A549 (cell line): ENCODE data around the gene CCDC74B. TPM values are rescaled to one million over a fixed set of nuclear protein-coding genes. Genes with fewer than 3 reads are reported as not detected.
"Not testable (repeated sequence)": the region's sequence is repeated elsewhere in the genome, so short reads cannot be mapped to it uniquely, and the experiment has no call there.

Experiments used
- ATAC-seq, 2 experiments: fragments of 200-7000 bp in 1 of 2; fragments of >200 bp in 1 of 2; cut with Nextera tagmentation in 1 of 2; cut with Tn5 transposase in 1 of 2; 3 replicates each; pipeline versions ENCODE4 v1.8.0 to v1.9.1; 2018 to 2020; ENCODE audit warnings: mild to moderate bottlenecking in 1 of 2, moderate library complexity in 1 of 2
- CTCF ChIA-PET: fragments of 300-600 bp; sonication (Branson Sonifier 250); formaldehyde crosslinking; extraction: SDS; loops from one replicate; lab custom pipeline; 2021; ENCODE audit warnings: antibody characterized with exemption, inconsistent platforms; lab: Yijun Ruan, JAX
- POLR2A ChIA-PET: fragments of 350-600 bp; formaldehyde crosslinking; extraction: SDS; loops from one replicate; lab custom pipeline; 2021; ENCODE audit warnings: antibody characterized with exemption, inconsistent platforms; lab: Yijun Ruan, JAX
- DNase-seq, 2 experiments: peaks; one replicate each; pipeline versions ENCODE4 v3.0.0 to v3.0.0-alpha.2; 2011 to 2016; ENCODE audit warnings: low read depth in 1 of 2, low spot score in 1 of 2
- FAIRE-seq: peaks from 2 replicates; lab custom pipeline; 2011; peaks lifted over from hg19 to GRCh38; lab: Jason Lieb, UNC
- H3K27ac ChIP-seq, 2 experiments: fragments of >200 bp; sonication (Bioruptor Twin); formaldehyde crosslinking; 3 replicates each; pipeline ENCODE4 v1.5.1; 2016 to 2017
- H3K4me1 ChIP-seq: fragments of >200 bp; sonication (Bioruptor Twin); formaldehyde crosslinking; 3 replicates; pipeline ENCODE4 v1.6.1; 2016
- H3K4me2 ChIP-seq: fragments of >200 bp; sonication (Bioruptor Twin); formaldehyde crosslinking; 3 replicates; pipeline ENCODE4 v1.6.1; 2016
- H3K4me3 ChIP-seq: fragments of >200 bp; sonication (Bioruptor Twin); formaldehyde crosslinking; 3 replicates; pipeline ENCODE4 v1.5.1; 2016
- H3K9me3 ChIP-seq: fragments of >200 bp; sonication (Bioruptor Twin); formaldehyde crosslinking; 3 replicates; pipeline ENCODE4 v1.6.1; 2016
- WGBS: methylation state at CpG from one replicate; pipeline ENCODE4 v1.1.6; 2017; ENCODE audit errors: missing lambda C conversion rate; 5-methylcytosine and 5-hydroxymethylcytosine counted together
- polyA plus RNA-seq, 4 experiments: library from polyadenylated mRNA; depleted of rRNA in 3 of 4; stranded (reverse); fragments of >200 nt; fragmentation: RNase III in 1 of 4; extraction: RNeasy Plus Mini Kit Qiagen cat#74134 plus additional on column Dnase treatment in 1 of 4; gene quantifications; 2 replicates in 3 of 4; 3 replicates in 1 of 4; pipeline ENCODE4 v1.2.3, GENCODE V29; 2011 to 2017

The CCDC74B gene
- polyA plus RNA-seq, 2 of the 4 experiments (the other 2 are of a cell fraction), result 5.2 to 5.4 TPM

GRCh38 chr2:130142396-130143265 is 2.3 kb downstream of the CCDC74B start:
- CTCF ChIA-PET, H3K4me2 ChIP-seq, H3K27ac ChIP-seq, DNase-seq, H3K4me3 ChIP-seq, H3K4me1 ChIP-seq, FAIRE-seq, POLR2A ChIA-PET, ATAC-seq, H3K9me3 ChIP-seq: not testable (repeated sequence)
- 88% methylated on average over 6 of the region's 13 CpGs for WGBS

DNA sequence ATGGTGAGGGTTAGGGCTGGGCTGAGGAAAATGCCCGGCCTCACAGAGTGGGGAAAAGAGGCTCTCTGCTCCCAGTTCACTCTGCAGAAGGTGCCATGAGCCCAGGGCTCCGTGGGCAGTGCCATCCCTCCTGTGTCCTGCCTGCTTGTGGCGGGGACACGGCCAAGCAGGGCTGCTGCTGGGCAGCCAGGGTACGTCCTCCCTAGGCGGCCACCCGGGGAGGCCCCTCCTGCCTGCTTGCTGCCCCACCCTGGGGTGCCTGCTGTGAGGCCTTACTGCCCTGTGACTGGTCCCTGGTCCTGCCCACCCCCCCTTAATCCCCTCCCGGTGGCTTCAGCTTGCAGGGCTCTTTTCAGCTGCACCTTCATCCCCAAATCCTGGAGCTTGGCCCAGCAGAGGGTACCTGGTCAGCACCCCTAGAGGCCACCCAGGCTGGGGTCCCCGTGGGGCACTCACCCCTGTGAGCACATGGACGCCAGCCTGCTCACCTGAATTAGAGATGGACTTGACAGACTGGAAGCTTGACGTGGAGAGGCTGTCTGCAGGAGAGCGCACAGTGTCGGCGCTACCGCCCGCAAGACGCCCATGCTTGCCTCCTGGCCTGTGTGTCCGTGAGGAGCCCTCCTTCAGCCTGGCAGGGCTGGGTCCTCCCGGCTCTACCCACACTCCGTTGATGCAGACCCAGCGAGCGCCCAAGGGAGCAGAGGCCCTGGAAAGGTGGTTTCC is 3.1 kb downstream of the CCDC74B start:
- H3K27ac ChIP-seq, H3K4me3 ChIP-seq, ATAC-seq, DNase-seq, H3K4me2 ChIP-seq, H3K4me1 ChIP-seq, FAIRE-seq, CTCF ChIA-PET, H3K9me3 ChIP-seq, POLR2A ChIA-PET: not testable (repeated sequence)
- WGBS, result 45% methylated on average over 2 of the region's 22 CpGs

DNA sequence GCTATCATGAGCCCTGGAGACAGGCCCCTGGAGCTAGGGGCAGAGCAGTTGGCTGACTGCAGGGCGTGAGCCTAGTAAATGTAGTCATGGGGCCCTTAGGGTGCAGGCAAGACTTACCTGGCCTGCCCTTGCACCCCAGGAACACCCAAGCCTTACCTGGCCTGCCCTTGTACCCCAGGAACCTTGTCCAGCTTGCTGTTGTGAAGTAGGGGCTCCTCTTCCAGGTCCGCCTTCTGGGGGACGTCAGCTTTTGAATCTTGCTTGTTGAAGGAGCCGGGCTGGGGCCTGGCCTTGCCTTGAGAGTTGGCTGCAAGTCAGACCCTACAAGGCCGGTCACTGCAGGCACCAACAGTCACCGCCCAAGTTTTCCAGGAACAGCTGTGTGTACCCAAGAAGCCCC is 3.9 kb downstream of the CCDC74B start:
- H3K9me3 ChIP-seq, H3K4me1 ChIP-seq, H3K27ac ChIP-seq, DNase-seq, CTCF ChIA-PET, H3K4me2 ChIP-seq, FAIRE-seq, POLR2A ChIA-PET, H3K4me3 ChIP-seq, ATAC-seq: not testable (repeated sequence)
- WGBS, result 83% methylated on average over 2 of the region's 6 CpGs

GRCh38 chr2:130140516-130140915 is 4.4 kb downstream of the CCDC74B start:
- H3K4me3 ChIP-seq, H3K4me2 ChIP-seq, ATAC-seq, H3K9me3 ChIP-seq, H3K27ac ChIP-seq, POLR2A ChIA-PET, CTCF ChIA-PET, DNase-seq, FAIRE-seq, H3K4me1 ChIP-seq: not testable (repeated sequence)
- WGBS, result no CpG with 5 or more reads among the region's 7 CpGs

GRCh38 chr2:130139331-130140280 is 5.3 kb downstream of the CCDC74B start:
- CTCF ChIA-PET, ATAC-seq, POLR2A ChIA-PET, H3K4me3 ChIP-seq, H3K9me3 ChIP-seq, DNase-seq, H3K27ac ChIP-seq, FAIRE-seq, H3K4me2 ChIP-seq, H3K4me1 ChIP-seq: not testable (repeated sequence)
- WGBS, result 89% methylated on average over 22 of the region's 30 CpGs

DNA sequence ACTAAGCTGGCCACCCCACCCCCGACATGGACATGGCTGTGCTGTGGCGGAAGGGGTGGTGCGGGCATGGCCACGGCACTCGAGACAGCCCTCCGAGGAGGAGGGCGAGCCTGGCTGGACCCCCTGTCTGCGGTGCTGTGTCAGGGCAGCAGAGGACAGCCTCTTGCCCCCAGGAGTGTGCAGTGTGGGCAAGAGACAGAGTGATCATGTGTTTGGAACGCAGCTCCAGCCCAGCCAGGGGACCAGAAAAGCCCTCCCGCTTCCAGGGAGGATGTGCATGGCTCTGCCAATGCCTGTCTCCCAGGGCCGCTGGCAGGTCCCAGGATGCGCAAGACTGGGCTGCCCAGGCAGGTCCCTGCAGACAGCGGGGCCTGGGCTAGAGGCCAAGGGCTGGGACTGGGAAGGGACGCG is 6.1 kb downstream of the CCDC74B start:
- POLR2A ChIA-PET, H3K4me3 ChIP-seq, ATAC-seq: not testable (repeated sequence)

GRCh38 chr2:130138326-130138725 is 6.6 kb downstream of the CCDC74B start:
- H3K4me3 ChIP-seq, POLR2A ChIA-PET, H3K4me2 ChIP-seq, H3K27ac ChIP-seq, FAIRE-seq, CTCF ChIA-PET, H3K9me3 ChIP-seq, DNase-seq, H3K4me1 ChIP-seq, ATAC-seq: not testable (repeated sequence)
- 70% methylated on average over 3 of the region's 13 CpGs for WGBS

More for the DNA sequence above, 6.1 kb downstream of the CCDC74B start:
- WGBS, result 78% methylated on average over 7 of the region's 15 CpGs
- H3K9me3 ChIP-seq, CTCF ChIA-PET, DNase-seq, FAIRE-seq, H3K4me2 ChIP-seq, H3K4me1 ChIP-seq, H3K27ac ChIP-seq: not testable (repeated sequence)

DNA sequence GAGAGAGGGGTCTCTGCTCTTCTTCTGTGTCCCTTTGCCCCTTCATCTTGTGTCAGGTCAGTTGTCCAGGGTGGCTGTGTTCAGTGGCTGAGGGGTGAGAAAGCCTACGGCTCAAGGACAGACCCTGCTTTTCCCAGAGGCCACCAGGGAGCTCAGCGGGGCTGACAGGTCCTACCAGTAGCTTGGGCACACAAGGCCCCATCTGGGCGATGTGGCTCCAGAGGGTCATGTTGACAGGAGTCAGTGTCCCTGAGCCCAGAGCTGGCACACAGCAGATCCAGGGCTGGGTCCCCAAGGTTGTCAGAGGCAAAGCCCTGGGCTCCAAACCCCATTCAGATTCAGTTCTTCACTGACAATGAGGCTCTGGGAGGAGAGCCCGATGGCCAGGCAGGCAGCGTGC is 7.8 kb downstream of the CCDC74B start:
- FAIRE-seq, H3K9me3 ChIP-seq, DNase-seq, H3K4me2 ChIP-seq, POLR2A ChIA-PET, H3K27ac ChIP-seq, CTCF ChIA-PET, ATAC-seq, H3K4me3 ChIP-seq, H3K4me1 ChIP-seq: not testable (repeated sequence)
- WGBS, result no CpG with 5 or more reads among the region's 5 CpGs

DNA sequence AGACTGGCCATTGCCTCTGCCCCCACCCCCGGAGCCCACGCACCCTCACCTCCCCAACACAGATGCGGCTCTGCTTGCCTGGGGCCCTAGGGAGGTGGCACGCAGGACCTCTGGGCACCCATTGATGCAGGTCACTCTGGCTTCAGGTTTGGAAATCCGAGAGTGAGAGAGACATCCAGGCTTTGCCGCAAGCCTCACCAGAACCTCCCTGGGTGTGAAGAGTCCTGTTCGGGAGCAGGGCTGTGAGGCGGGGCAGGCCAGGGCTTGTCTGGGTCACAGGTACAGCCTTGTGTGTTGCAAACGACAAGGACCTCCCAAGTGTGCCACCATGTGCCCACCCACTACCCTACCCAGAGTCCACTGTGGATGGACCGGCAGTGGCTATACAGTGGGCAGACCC is 8.4 kb downstream of the CCDC74B start:
- H3K9me3 ChIP-seq, DNase-seq, H3K4me3 ChIP-seq, H3K27ac ChIP-seq, ATAC-seq, H3K4me2 ChIP-seq, H3K4me1 ChIP-seq, FAIRE-seq, CTCF ChIA-PET, POLR2A ChIA-PET: not testable (repeated sequence)
- WGBS, result no CpG with 5 or more reads among the region's 10 CpGs
